PC-3 (cell line): ENCODE measurements around the gene CNPY1. TPM values are rescaled to one million over a fixed set of nuclear protein-coding genes. Genes with fewer than 3 reads are reported as not detected.

Experiments used
- ATAC-seq: fragments of 200-7000 bp; cut with Tn5 transposase; 2 replicates; pipeline ENCODE4 v1.9.1; 2020; ENCODE audit warnings: mild to moderate bottlenecking, moderate library complexity
- BruUV-seq: library from RNA; stranded (reverse); fragments of 400-500 nt; replicated peaks from 2 replicates; lab custom pipeline; 2021; lab: Mats Ljungman, UMichigan
- CTCF ChIA-PET: fragments of 300-600 bp; sonication (Branson Sonifier 250); formaldehyde crosslinking; loops from one replicate; lab custom pipeline; 2022; ENCODE audit warnings: antibody characterized with exemption; lab: Charles Lee
- POLR2A ChIA-PET: fragments of 300-600 bp; sonication (Branson Sonifier 250); formaldehyde crosslinking; loops from one replicate; lab custom pipeline; 2022; ENCODE audit warnings: antibody characterized with exemption; ENCODE audit not compliant: unreplicated experiment; lab: Charles Lee
- DNase-seq: peaks from one replicate; pipeline ENCODE4 v3.0.0-alpha.2; 2015
- H2AFZ ChIP-seq: fragments of 300-600 bp; sonication (generic); 2 replicates; pipeline ENCODE4 v1.6.0; 2016; ENCODE audit warnings: antibody characterized with exemption, low read length
- H3F3A ChIP-seq: fragments of 300-600 bp; sonication (generic); one replicate; pipeline ENCODE4 v1.6.0; 2017; ENCODE audit warnings: antibody characterized with exemption, low read length, control low read depth, mild to moderate bottlenecking; ENCODE audit not compliant: unreplicated experiment
- H3K27ac ChIP-seq: fragments of 300-600 bp; sonication (generic); 2 replicates; pipeline ENCODE4 v1.5.1; 2016; ENCODE audit warnings: mild to moderate bottlenecking, low read length
- H3K27me3 ChIP-seq: fragments of 300-600 bp; sonication (generic); 2 replicates; pipeline ENCODE4 v1.6.1; 2016; ENCODE audit warnings: low read length, mixed read lengths
- H3K36me3 ChIP-seq: fragments of 300-600 bp; sonication (generic); 2 replicates; pipeline ENCODE4 v1.6.1; 2016; ENCODE audit warnings: low read depth, mixed run types, low read length, mixed read lengths
- H3K4me1 ChIP-seq: fragments of 300-600 bp; sonication (generic); 2 replicates; pipeline ENCODE4 v1.5.1; 2016; ENCODE audit warnings: low read length; ENCODE audit not compliant: insufficient read depth
- H3K4me2 ChIP-seq: fragments of 300-600 bp; sonication (generic); 2 replicates; pipeline ENCODE4 v1.6.0; 2016; ENCODE audit warnings: low read length
- H3K4me3 ChIP-seq: fragments of 300-600 bp; sonication (generic); 2 replicates; pipeline ENCODE4 v1.5.1; 2016; ENCODE audit warnings: mild to moderate bottlenecking, low read length, mixed read lengths
- H3K79me2 ChIP-seq: fragments of 300-600 bp; sonication (generic); 2 replicates; pipeline ENCODE4 v1.6.1; 2017; ENCODE audit warnings: low read length, mixed read lengths
- H3K9ac ChIP-seq: fragments of 300-600 bp; sonication (generic); 2 replicates; pipeline ENCODE4 v1.6.0; 2016; ENCODE audit warnings: mild to moderate bottlenecking, low read length
- H3K9me2 ChIP-seq: fragments of 300-600 bp; sonication (generic); replicated peaks from 2 replicates; pipeline ENCODE4 v1.6.1; 2016; ENCODE audit warnings: mixed run types, low read length, mixed read lengths
- H3K9me3 ChIP-seq: fragments of 300-600 bp; sonication (generic); 2 replicates; pipeline ENCODE4 v1.6.1; 2016; ENCODE audit warnings: low read length, mixed read lengths
- H4K20me1 ChIP-seq: fragments of 300-600 bp; sonication (generic); 2 replicates; pipeline ENCODE4 v1.6.1; 2016; ENCODE audit warnings: low read length, mixed read lengths
- EZH2 ChIP-seq: fragments of 300-600 bp; sonication (generic); IDR thresholded peaks from one replicate; pipeline ENCODE4 v1.6.1; 2017; ENCODE audit warnings: antibody characterized with exemption, mild to moderate bottlenecking, low read length; ENCODE audit not compliant: unreplicated experiment
- EZH2phosphoT487 ChIP-seq: fragments of 300-600 bp; sonication (generic); IDR thresholded peaks from 2 replicates; pipeline ENCODE4 v1.6.1; 2018; ENCODE audit warnings: mild to moderate bottlenecking, antibody characterized with exemption, low read length, borderline replicate concordance
- intact Hi-C: fragments of 100-400 bp; cut with micrococcal nuclease; formaldehyde crosslinking; loops from 2 replicates; pipeline ENCODE4 v1.9.0; 2023
- total RNA-seq: library from RNA; depleted of rRNA; stranded (reverse); fragments of >200 nt; gene quantifications from 2 replicates; pipeline ENCODE4 v1.2.3, GENCODE V29; 2014
- TF ChIP-seq, protein P1 (sequence below): fragments of 300-600 bp; sonication (generic); conservative IDR thresholded peaks from 2 replicates; pipeline ENCODE4 v1.5.1; 2017; ENCODE audit warnings: antibody characterized with exemption, low read depth, mild to moderate bottlenecking, low read length

The CNPY1 gene
- total RNA-seq, 1 experiment from 2014 or later = not detected

DNA sequence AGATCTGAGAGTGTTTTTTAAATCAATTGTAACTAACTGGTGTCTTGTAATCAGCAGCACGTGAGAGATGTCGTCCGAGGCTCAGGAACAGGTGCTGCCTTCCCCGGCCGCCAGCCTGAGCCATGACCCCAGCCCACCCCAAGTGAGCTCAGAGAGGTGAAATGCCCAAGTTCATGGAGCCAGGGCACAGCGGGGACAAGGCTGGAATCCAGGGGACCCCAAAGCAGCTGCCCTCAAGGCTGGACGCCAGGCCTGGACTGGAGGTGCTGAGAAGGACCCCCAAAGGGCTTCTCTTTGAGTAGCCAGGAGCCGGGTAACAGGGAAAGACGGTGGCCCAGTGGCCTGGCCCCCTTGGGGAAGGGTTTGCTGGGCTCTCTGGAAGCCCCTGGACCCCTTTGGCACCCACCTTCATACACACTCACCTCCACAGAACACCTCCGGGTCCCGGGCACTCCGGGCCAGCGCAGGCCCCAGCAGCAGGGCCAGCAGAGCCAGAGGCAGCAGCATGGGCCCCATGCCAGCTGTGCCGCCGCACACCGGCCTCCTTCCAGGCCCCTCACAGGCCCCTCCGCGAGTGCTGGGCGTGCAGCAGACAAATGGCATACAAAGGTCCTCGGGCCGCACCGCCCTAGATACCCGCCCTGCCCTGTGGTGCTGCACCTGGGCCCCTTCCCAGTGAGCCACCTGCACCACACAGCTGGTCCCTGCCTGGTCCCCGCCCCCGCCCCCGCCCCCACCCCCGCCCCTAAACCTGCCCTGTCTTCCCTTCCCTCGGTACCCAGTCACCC, 24.0 kb upstream of the CNPY1 start:
- no peak for DNase-seq
- Histone ChIP-seq H3K9ac (no peak overlapping the region), H3K9me2 (no peaks in the 10 kb centered on the region), H4K20me1 (no peaks in the 10 kb centered on the region), H3K27ac (no peak overlapping the region), H3K4me3 (no peak overlapping the region), H3K79me2 (no peaks in the 10 kb centered on the region), H2AFZ (no peak overlapping the region), H3K4me1 (no peaks in the 10 kb centered on the region), H3K36me3 (no peaks in the 10 kb centered on the region), H3K27me3 (peaks cover 36% of the 10 kb centered on the region), H3K9me3 (no peaks in the 10 kb centered on the region), H3K4me2 (no peak overlapping the region), H3F3A (no peaks in the 10 kb centered on the region)
- intact Hi-C loops = no loop called here
- no peak for ATAC-seq
- TF ChIP-seq EZH2 = no peak
- TF ChIP-seq EZH2phosphoT487 = no peak
- TF ChIP-seq, protein P1, sequence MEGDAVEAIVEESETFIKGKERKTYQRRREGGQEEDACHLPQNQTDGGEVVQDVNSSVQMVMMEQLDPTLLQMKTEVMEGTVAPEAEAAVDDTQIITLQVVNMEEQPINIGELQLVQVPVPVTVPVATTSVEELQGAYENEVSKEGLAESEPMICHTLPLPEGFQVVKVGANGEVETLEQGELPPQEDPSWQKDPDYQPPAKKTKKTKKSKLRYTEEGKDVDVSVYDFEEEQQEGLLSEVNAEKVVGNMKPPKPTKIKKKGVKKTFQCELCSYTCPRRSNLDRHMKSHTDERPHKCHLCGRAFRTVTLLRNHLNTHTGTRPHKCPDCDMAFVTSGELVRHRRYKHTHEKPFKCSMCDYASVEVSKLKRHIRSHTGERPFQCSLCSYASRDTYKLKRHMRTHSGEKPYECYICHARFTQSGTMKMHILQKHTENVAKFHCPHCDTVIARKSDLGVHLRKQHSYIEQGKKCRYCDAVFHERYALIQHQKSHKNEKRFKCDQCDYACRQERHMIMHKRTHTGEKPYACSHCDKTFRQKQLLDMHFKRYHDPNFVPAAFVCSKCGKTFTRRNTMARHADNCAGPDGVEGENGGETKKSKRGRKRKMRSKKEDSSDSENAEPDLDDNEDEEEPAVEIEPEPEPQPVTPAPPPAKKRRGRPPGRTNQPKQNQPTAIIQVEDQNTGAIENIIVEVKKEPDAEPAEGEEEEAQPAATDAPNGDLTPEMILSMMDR = no peak
- ChIA-PET POLR2A (no interaction called here), CTCF (no interaction called here)
- no TSS peak for BruUV-seq

GRCh38 chr7:155569681-155570080, 23.3 kb upstream of the CNPY1 start:
- no peaks in the 10 kb centered on the region for H3K79me2 ChIP-seq
- no peak overlapping the region for H3K4me3 ChIP-seq
- BruUV-seq = no TSS peak
- ATAC-seq (no peak; the same call in 1 of the 2 replicates), DNase-seq (no peak)
- no peaks in the 10 kb centered on the region for H3K9me3 ChIP-seq
- no peak for TF ChIP-seq EZH2
- no peak for TF ChIP-seq EZH2phosphoT487
- TF ChIP-seq, protein P1 = no peak
- H3K9me2 ChIP-seq = no peaks in the 10 kb centered on the region
- intact Hi-C loops = no loop called here
- ChIA-PET POLR2A (no interaction called here), CTCF (no interaction called here)
- no peaks in the 10 kb centered on the region for H3F3A ChIP-seq
- no peak overlapping the region for H3K4me2 ChIP-seq
- H3K27me3 ChIP-seq = peaks cover 41% of the 10 kb centered on the region
- no peak overlapping the region for H3K27ac ChIP-seq
- H4K20me1 ChIP-seq = no peaks in the 10 kb centered on the region
- H3K36me3 ChIP-seq = no peaks in the 10 kb centered on the region
- H3K4me1 ChIP-seq = no peaks in the 10 kb centered on the region
- no peak overlapping the region for H3K9ac ChIP-seq
- H2AFZ ChIP-seq = no peak overlapping the region

GRCh38 chr7:155568842-155569494, 22.6 kb upstream of the CNPY1 start:
- Histone ChIP-seq H3K9me3 (no peaks in the 10 kb centered on the region), H3K36me3 (no peaks in the 10 kb centered on the region), H3K4me1 (no peaks in the 10 kb centered on the region), H3K27ac (no peak overlapping the region), H3K9me2 (no peaks in the 10 kb centered on the region), H3K27me3 (peaks cover 47% of the 10 kb centered on the region), H3K4me2 (no peak overlapping the region), H3F3A (no peaks in the 10 kb centered on the region), H3K9ac (no peak overlapping the region), H4K20me1 (no peaks in the 10 kb centered on the region), H3K79me2 (no peaks in the 10 kb centered on the region), H2AFZ (no peak overlapping the region), H3K4me3 (no peak overlapping the region)
- CTCF ChIA-PET = no interaction called here
- intact Hi-C loops = no loop called here
- DNase-seq (no peak), ATAC-seq (no peak)
- no TSS peak for BruUV-seq
- POLR2A ChIA-PET = interaction anchor here (0.5 kb wide), 1 partner anchor 599 kb away, joined by 13 read pairs; no protein-coding TSS in a partner anchor
- TF ChIP-seq EZH2 (no peak), EZH2phosphoT487 (no peak)
- TF ChIP-seq, protein P1 = no peak
